Activated naive CD8-positive, alpha-beta T cell treated with anti-CD3 and anti-CD28 coated beads, Interleukin-2, amount 10 ng/mL, durations not matched to agents 7 days and 5 days (primary cell): ENCODE data around the gene PLCL1. TPM values are rescaled to one million over a fixed set of nuclear protein-coding genes. Genes with fewer than 3 reads are reported as not detected.

Source experiments
- ATAC-seq: fragments of 150-1000 bp; cut with Tn5 transposase; one replicate; pipeline ENCODE4 v1.10.0; 2021; ENCODE audit warnings: low read depth, moderate library complexity
- POLR2A ChIA-PET: fragments of 350-600 bp; sonication (Branson Sonifier 250); formaldehyde crosslinking; loops from one replicate; lab custom pipeline; 2021; ENCODE audit warnings: antibody characterized with exemption; lab: Charles Lee
- DNase-seq: peaks from one replicate; pipeline ENCODE4 v3.0.0; 2021
- H3K27ac Mint-ChIP-seq: one replicate; pipeline ENCODE4 v1.8.0; 2022; ENCODE audit warnings: mild to moderate bottlenecking, mixed read lengths
- H3K27me3 Mint-ChIP-seq: one replicate; pipeline ENCODE4 v1.8.0; 2022; ENCODE audit warnings: mild to moderate bottlenecking, moderate library complexity, mixed read lengths
- H3K36me3 Mint-ChIP-seq: one replicate; pipeline ENCODE4 v1.8.0; 2021; ENCODE audit warnings: mild to moderate bottlenecking, mixed read lengths
- H3K4me1 Mint-ChIP-seq: one replicate; pipeline ENCODE4 v1.8.0; 2021; ENCODE audit warnings: mixed read lengths
- H3K4me3 Mint-ChIP-seq: one replicate; pipeline ENCODE4 v1.8.0; 2022; ENCODE audit warnings: mild to moderate bottlenecking, moderate library complexity, mixed read lengths
- H3K9me3 Mint-ChIP-seq: one replicate; pipeline ENCODE4 v1.8.0; 2021; ENCODE audit warnings: mixed read lengths
- total RNA-seq, 2 experiments: library from RNA; stranded (reverse); gene quantifications; one replicate each; pipeline ENCODE4 v1.2.3, GENCODE V29; 2021

Gene PLCL1
- total RNA-seq, 2 experiments from 2014 or later: 1.2 to 1.3 TPM

DNA sequence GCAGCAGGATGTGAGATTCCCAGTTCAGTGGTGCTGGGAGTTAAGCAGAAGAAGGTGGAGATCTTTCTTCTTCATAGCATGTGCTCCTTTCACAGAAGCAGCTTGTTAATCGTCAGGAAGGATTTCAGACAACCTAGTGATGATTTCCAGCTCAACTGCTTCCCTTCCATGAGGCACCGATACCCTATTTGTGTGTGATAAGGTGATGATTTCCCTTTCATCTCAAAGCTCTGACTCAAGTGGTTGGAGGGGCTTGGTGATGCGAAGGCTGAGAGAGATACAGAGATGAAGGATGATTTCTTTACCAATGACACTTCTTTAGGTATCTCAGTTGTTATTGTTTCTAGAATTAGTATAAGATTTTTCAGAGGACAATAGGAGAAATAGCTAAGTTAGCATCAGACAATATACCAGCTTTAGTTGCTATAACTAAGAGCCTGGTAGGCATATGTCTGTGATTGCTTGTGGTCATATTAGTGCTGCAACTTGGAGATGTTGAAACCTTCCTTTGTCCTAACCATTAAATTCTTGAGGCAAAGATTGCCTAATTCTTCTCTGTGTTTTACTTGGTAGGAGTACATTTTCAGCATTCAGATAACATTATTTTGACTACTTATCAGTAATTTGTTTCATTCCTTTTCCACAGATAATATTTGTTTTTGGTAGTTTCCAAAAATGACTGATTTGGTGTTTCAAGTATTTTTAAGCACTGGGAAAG is 111.3 kb downstream of the PLCL1 start:
- peaks cover 7% of the 10 kb centered on the region for H3K9me3 Mint-ChIP-seq
- no peaks in the 10 kb centered on the region for H3K27me3 Mint-ChIP-seq
- no peak for DNase-seq
- H3K36me3 Mint-ChIP-seq: no peaks in the 10 kb centered on the region
- H3K27ac Mint-ChIP-seq: no peak overlapping the region
- peaks cover 3% of the 10 kb centered on the region for H3K4me1 Mint-ChIP-seq
- POLR2A ChIA-PET: no interaction called here
- H3K4me3 Mint-ChIP-seq: no peak overlapping the region
- ATAC-seq: no peak

GRCh38 chr2:197919487-197919886 is 115.1 kb downstream of the PLCL1 start:
- no peak overlapping the region for H3K27ac Mint-ChIP-seq
- ATAC-seq (no peak), DNase-seq (no peak)
- no peak overlapping the region for H3K4me3 Mint-ChIP-seq
- H3K9me3 Mint-ChIP-seq: peaks cover 7% of the 10 kb centered on the region
- no peaks in the 10 kb centered on the region for H3K36me3 Mint-ChIP-seq
- peaks cover 3% of the 10 kb centered on the region for H3K4me1 Mint-ChIP-seq
- POLR2A ChIA-PET: no interaction called here
- H3K27me3 Mint-ChIP-seq: no peaks in the 10 kb centered on the region

GRCh38 chr2:197920088-197920487 is 115.7 kb downstream of the PLCL1 start:
- peaks cover 3% of the 10 kb centered on the region for H3K4me1 Mint-ChIP-seq
- H3K4me3 Mint-ChIP-seq: no peak overlapping the region
- H3K27ac Mint-ChIP-seq: no peak overlapping the region
- ATAC-seq (no peak), DNase-seq (no peak)
- no peaks in the 10 kb centered on the region for H3K27me3 Mint-ChIP-seq
- no peaks in the 10 kb centered on the region for H3K36me3 Mint-ChIP-seq
- POLR2A ChIA-PET: no interaction called here
- peaks cover 7% of the 10 kb centered on the region for H3K9me3 Mint-ChIP-seq

- no peak for ATAC-seq
- peaks cover 3% of the 10 kb centered on the region for H3K4me1 Mint-ChIP-seq
- no peak for DNase-seq
- H3K4me3 Mint-ChIP-seq: no peak overlapping the region
- H3K36me3 Mint-ChIP-seq: no peaks in the 10 kb centered on the region
- H3K27me3 Mint-ChIP-seq: no peaks in the 10 kb centered on the region
- POLR2A ChIA-PET: no interaction called here
- no peak overlapping the region for H3K27ac Mint-ChIP-seq
- H3K9me3 Mint-ChIP-seq: peaks cover 7% of the 10 kb centered on the region
These were observed 116.3 kb downstream of the PLCL1 start for GRCh38 chr2:197920592-197921201.

- no peak overlapping the region for H3K27ac Mint-ChIP-seq
- no peak for ATAC-seq
- peaks cover 5% of the 10 kb centered on the region for H3K9me3 Mint-ChIP-seq
- H3K27me3 Mint-ChIP-seq: no peaks in the 10 kb centered on the region
- H3K36me3 Mint-ChIP-seq: no peaks in the 10 kb centered on the region
- no peak overlapping the region for H3K4me3 Mint-ChIP-seq
- H3K4me1 Mint-ChIP-seq: peaks cover 2% of the 10 kb centered on the region
- POLR2A ChIA-PET: no interaction called here
- DNase-seq: no peak
These were observed 120.1 kb downstream of the PLCL1 start for GRCh38 chr2:197924483-197924882.

DNA sequence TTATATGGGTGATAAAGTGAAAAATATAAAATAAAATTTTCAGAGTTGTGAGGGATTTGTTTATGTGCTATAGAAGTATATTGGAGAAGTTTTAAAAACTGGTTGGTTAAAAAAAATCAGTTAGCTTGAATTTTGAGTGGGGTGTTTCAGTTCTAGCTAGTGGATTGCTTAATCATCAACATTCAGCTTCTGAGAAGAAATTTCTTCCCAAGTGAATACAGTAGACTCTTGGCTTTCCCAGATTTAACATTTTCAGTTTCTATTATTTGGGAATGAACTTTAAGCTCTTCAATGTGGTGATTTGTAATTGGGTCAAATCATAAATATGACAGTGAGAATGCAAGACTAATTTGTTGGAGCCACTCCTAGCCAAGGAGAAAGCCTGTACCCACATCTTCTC is 120.8 kb downstream of the PLCL1 start:
- Mint-ChIP-seq H3K4me1 (no peaks in the 10 kb centered on the region), H3K36me3 (no peaks in the 10 kb centered on the region), H3K4me3 (no peak overlapping the region), H3K9me3 (no peaks in the 10 kb centered on the region), H3K27me3 (no peaks in the 10 kb centered on the region), H3K27ac (no peak overlapping the region)
- no peak for DNase-seq
- POLR2A ChIA-PET: no interaction called here
- ATAC-seq: no peak

DNA sequence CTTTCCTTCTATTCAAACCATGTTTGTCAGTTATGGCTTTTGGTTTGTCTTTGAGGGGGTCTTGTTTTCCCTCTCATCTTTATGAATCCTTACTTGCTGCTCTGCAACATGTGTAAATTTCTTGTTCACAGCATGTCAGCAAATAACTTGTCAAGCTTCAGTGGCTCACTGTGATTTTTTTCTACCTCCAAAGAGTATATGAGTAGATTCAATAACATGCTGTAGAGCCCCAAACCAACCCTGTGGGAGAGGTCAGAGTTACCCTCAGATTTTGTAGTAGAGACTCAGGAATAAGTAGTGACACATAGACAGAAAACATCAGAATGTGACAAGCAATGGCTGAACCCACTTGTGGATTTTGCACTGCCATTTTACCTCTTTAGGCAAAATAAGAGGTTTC is 121.6 kb downstream of the PLCL1 start:
- Mint-ChIP-seq H3K4me3 (no peak overlapping the region), H3K36me3 (no peaks in the 10 kb centered on the region), H3K27me3 (no peaks in the 10 kb centered on the region), H3K4me1 (no peaks in the 10 kb centered on the region), H3K27ac (no peak overlapping the region), H3K9me3 (no peaks in the 10 kb centered on the region)
- DNase-seq: no peak
- POLR2A ChIA-PET: no interaction called here
- no peak for ATAC-seq

GRCh38 chr2:197926673-197927072 is 122.3 kb downstream of the PLCL1 start:
- POLR2A ChIA-PET: no interaction called here
- ATAC-seq (no peak), DNase-seq (no peak)
- no peak overlapping the region for H3K27ac Mint-ChIP-seq
- no peaks in the 10 kb centered on the region for H3K27me3 Mint-ChIP-seq
- no peaks in the 10 kb centered on the region for H3K9me3 Mint-ChIP-seq
- H3K4me3 Mint-ChIP-seq: no peak overlapping the region
- no peaks in the 10 kb centered on the region for H3K4me1 Mint-ChIP-seq
- no peaks in the 10 kb centered on the region for H3K36me3 Mint-ChIP-seq

DNA sequence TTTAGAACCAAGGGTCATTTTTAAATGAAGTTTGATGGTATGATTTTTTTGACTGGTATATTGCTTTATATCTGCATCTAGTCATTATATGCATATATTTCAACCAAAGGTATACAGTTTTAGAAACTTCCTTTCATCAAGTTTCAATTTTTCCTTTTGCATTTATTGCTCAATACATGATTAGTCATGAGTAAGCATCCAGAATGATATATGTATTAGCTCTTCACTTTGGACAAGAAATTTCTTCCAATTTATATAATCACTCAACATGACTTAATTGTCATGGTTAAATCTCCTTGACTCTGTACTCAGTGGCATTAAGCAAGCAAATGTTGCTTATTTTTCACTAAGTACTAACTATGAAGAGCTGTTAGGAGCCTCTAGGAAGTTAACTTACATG is 123.6 kb downstream of the PLCL1 start:
- Mint-ChIP-seq H3K36me3 (no peaks in the 10 kb centered on the region), H3K9me3 (peaks cover 3% of the 10 kb centered on the region), H3K27ac (no peak overlapping the region), H3K4me3 (no peak overlapping the region), H3K4me1 (no peaks in the 10 kb centered on the region), H3K27me3 (no peaks in the 10 kb centered on the region)
- POLR2A ChIA-PET: no interaction called here
- DNase-seq: no peak
- no peak for ATAC-seq

DNA sequence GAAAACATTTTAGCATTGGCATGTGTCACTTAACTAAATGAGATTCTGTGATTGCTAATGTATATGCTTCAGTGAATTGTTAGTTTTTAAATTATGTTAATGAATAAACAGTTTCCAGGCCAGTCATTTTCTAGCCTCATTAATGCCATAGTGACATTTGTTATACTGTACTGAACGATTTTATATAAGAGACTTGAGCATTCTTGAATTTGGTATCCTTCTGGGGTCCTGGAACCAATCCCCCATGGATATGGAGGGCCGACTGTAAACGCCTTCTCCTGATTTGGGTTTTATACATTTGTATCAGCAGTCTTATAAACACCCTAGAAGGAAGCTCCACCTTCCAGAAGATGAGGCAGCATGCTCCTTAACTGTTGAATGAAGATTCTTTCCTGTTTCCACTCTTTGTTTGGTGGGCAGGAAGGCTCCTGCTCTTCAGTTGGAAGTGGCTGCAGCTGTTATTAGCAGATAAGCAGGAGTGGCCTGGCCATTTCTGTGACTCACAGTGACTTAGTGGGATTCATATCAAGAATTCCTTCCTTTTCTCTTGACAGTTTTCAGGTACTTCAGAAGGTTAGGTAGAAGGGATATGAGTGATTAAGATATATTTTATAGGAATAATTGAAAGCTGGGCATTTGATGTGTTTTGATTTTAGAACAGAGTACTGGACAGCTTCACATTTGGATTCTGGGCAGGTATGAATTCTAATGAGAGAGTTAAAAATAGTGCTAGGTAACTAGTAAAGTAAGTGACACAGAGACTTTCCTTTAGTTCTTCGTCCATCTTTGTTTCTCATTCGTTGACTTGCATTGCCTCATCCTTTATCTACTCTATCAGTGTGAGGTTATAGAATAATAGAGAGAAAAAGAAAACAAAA is 124.9 kb downstream of the PLCL1 start:
- H3K4me3 Mint-ChIP-seq: no peak overlapping the region
- no peak for DNase-seq
- no peak overlapping the region for H3K27ac Mint-ChIP-seq
- POLR2A ChIA-PET: no interaction called here
- no peak for ATAC-seq
- H3K27me3 Mint-ChIP-seq: no peaks in the 10 kb centered on the region
- peaks cover 3% of the 10 kb centered on the region for H3K9me3 Mint-ChIP-seq
- H3K4me1 Mint-ChIP-seq: no peaks in the 10 kb centered on the region
- H3K36me3 Mint-ChIP-seq: no peaks in the 10 kb centered on the region

DNA sequence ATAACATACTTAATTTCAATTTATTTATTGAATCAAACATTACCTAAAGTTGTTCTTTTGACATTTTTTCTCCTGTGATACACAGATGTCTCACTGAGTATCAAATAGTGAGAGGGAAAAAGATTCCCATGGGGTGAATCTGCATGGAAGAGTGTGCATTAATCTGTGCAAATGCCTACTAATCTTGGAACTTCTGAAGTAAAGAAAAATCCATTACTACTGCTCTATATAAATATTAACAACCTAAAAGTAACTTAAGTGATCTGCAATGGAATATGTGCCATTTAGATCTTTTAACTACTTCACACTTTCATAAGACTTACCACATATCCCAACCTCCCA is 125.5 kb downstream of the PLCL1 start:
- no peaks in the 10 kb centered on the region for H3K27me3 Mint-ChIP-seq
- DNase-seq (no peak), ATAC-seq (no peak)
- no peak overlapping the region for H3K27ac Mint-ChIP-seq
- POLR2A ChIA-PET: no interaction called here
- no peaks in the 10 kb centered on the region for H3K36me3 Mint-ChIP-seq
- H3K9me3 Mint-ChIP-seq: peaks cover 3% of the 10 kb centered on the region
- H3K4me1 Mint-ChIP-seq: no peaks in the 10 kb centered on the region
- no peak overlapping the region for H3K4me3 Mint-ChIP-seq

DNA sequence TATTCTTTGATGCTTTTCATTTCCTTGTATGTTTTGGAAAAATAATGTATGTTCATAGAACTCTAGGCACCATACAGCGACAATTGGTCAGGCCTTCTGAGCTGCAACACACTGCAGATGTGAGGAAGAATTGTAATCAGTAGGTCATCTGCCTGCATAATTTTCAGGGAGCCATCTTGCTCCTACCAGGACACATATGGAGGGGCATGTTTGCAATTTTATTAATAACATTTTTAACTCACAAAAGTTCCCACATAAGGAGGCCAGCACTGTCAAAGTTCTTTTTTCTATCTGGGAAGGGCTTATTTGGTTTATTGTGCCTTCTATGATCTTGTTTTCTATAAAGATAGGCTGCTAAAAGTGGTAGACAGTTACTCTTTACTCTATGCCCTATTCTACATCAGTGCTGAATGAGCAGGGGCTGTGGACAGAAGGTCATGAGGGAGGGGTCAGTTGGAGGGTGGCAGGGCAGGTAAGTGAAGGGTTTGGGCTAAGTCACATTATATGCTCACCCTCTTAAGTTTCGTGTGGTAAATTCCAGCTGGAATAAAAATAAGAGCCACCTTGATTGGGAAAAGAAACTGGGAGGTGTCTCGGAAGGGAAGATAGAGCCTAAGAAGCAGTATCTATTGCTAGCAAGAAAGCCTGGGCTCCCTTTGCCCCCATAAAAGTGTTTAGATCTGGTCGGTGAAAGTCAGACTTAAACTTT is 126.3 kb downstream of the PLCL1 start:
- Mint-ChIP-seq H3K4me3 (no peak overlapping the region), H3K4me1 (no peaks in the 10 kb centered on the region), H3K9me3 (peaks cover 3% of the 10 kb centered on the region), H3K27me3 (no peaks in the 10 kb centered on the region), H3K27ac (no peak overlapping the region), H3K36me3 (no peaks in the 10 kb centered on the region)
- ATAC-seq: no peak
- DNase-seq: no peak
- POLR2A ChIA-PET: no interaction called here

GRCh38 chr2:197931661-197932312 is 127.4 kb downstream of the PLCL1 start:
- POLR2A ChIA-PET: no interaction called here
- H3K27me3 Mint-ChIP-seq: no peaks in the 10 kb centered on the region
- no peaks in the 10 kb centered on the region for H3K4me1 Mint-ChIP-seq
- H3K4me3 Mint-ChIP-seq: no peak overlapping the region
- ATAC-seq (no peak), DNase-seq (no peak)
- H3K27ac Mint-ChIP-seq: no peak overlapping the region
- H3K9me3 Mint-ChIP-seq: peaks cover 3% of the 10 kb centered on the region
- no peaks in the 10 kb centered on the region for H3K36me3 Mint-ChIP-seq
